Caco-2 (cell line): ENCODE results near the gene CDRT4. TPM values are rescaled to one million over a fixed set of nuclear protein-coding genes. Genes with fewer than 3 reads are reported as not detected.

Experiments used
- BruUV-seq: library from RNA; stranded (reverse); fragments of 400-500 nt; replicated peaks from 2 replicates; lab custom pipeline; 2021; lab: Mats Ljungman, UMichigan
- CTCF ChIA-PET: fragments of 300-600 bp; sonication (Branson Sonifier 250); formaldehyde crosslinking; loops from one replicate; lab custom pipeline; 2022; ENCODE audit warnings: antibody characterized with exemption; lab: Charles Lee
- POLR2A ChIA-PET: fragments of 300-600 bp; sonication (Branson Sonifier 250); formaldehyde crosslinking; loops from one replicate; lab custom pipeline; 2022; ENCODE audit warnings: antibody characterized with exemption; lab: Charles Lee
- DNase-seq, 2 experiments: peaks; one replicate each; pipeline versions ENCODE4 v3.0.0 to v3.0.0-alpha.2; 2020 to 2022
- H3K27me3 ChIP-seq: replicated peaks from 2 replicates; pipeline ENCODE4 v1.6.0; 2011; ENCODE audit warnings: low read length; ENCODE audit not compliant: control insufficient read depth, insufficient read depth
- H3K36me3 ChIP-seq: 2 replicates; pipeline ENCODE4 v1.5.1; 2011; ENCODE audit warnings: low read length; ENCODE audit not compliant: control insufficient read depth, insufficient read depth
- H3K4me1 ChIP-seq: fragments of 250-450 bp; sonication (Bioruptor Pico); 2 replicates; pipeline ENCODE4 v1.5.1; 2020; ENCODE audit warnings: mild to moderate bottlenecking
- H3K4me3 ChIP-seq: 2 replicates; pipeline ENCODE4 v1.5.1; 2011; ENCODE audit warnings: low read depth, mild to moderate bottlenecking, control low read depth, low read length
- H3K9me3 ChIP-seq: fragments of 250-450 bp; sonication (Bioruptor Pico); 2 replicates; pipeline ENCODE4 v1.5.1; 2020; ENCODE audit warnings: mild to moderate bottlenecking, moderate library complexity
- H3K27ac Mint-ChIP-seq: one replicate; pipeline ENCODE4 v1.8.0; 2022; ENCODE audit warnings: mixed read lengths; ENCODE audit not compliant: unreplicated experiment
- H3K27me3 Mint-ChIP-seq: one replicate; pipeline ENCODE4 v1.8.0; 2022; ENCODE audit warnings: mixed read lengths; ENCODE audit not compliant: insufficient read depth, unreplicated experiment
- H3K36me3 Mint-ChIP-seq: one replicate; pipeline ENCODE4 v1.8.0; 2022; ENCODE audit warnings: mild to moderate bottlenecking, mixed read lengths; ENCODE audit not compliant: insufficient read depth, unreplicated experiment
- H3K4me1 Mint-ChIP-seq: one replicate; pipeline ENCODE4 v1.8.0; 2022; ENCODE audit warnings: low read depth, mixed read lengths; ENCODE audit not compliant: unreplicated experiment
- H3K4me3 Mint-ChIP-seq: one replicate; pipeline ENCODE4 v1.8.0; 2022; ENCODE audit warnings: mild to moderate bottlenecking, moderate library complexity, mixed read lengths; ENCODE audit not compliant: unreplicated experiment
- H3K9me3 Mint-ChIP-seq: one replicate; pipeline ENCODE4 v1.8.0; 2022; ENCODE audit warnings: mixed read lengths; ENCODE audit not compliant: unreplicated experiment
- CTCF ChIP-seq, 2 experiments: fragments of 200-600 bp in 1 of 2; IDR thresholded peaks; 1 replicate in 1 of 2; 2 replicates in 1 of 2; pipeline versions ENCODE4 v1.5.1 to v1.8.0; 2011 to 2022; ENCODE audit warnings: antibody characterized with exemption in 1 of 2, control low read depth in 1 of 2, inconsistent platforms in 1 of 2, low read depth in 1 of 2, low read length in 1 of 2, mild to moderate bottlenecking in 1 of 2, moderate library complexity in 1 of 2; ENCODE audit not compliant: insufficient read depth in 1 of 2, severe bottlenecking in 1 of 2, unreplicated experiment in 1 of 2
- intact Hi-C: fragments of 100-400 bp; cut with micrococcal nuclease; formaldehyde crosslinking; loops from one replicate; pipeline ENCODE4 v1.10.0; 2022; ENCODE audit not compliant: unreplicated experiment
- total RNA-seq: library from RNA; stranded (reverse); gene quantifications from 2 replicates; pipeline ENCODE4 v1.2.3, GENCODE V29; 2022

The CDRT4 gene
- total RNA-seq, 1 experiment from 2014 or later = 6.3 TPM

GRCh38 chr17:15398291-15398690, 69.1 kb downstream of the CDRT4 start:
- no TSS peak for BruUV-seq
- H3K27ac Mint-ChIP-seq = no peak overlapping the region
- Histone ChIP-seq H3K4me3 (no peak overlapping the region), H3K4me1 (no peaks in the 10 kb centered on the region), H3K27me3 (no peaks in the 10 kb centered on the region), H3K9me3 (no peaks in the 10 kb centered on the region), H3K36me3 (no peaks in the 10 kb centered on the region)
- DNase-seq = no peak
- CTCF ChIA-PET = no interaction called here
- TF ChIP-seq CTCF (IDR thresholded peaks at IDR 0.05; ENCODE audit: insufficient read depth in 1 of 2, low read depth in 1 of 2, low read length in 1 of 2, severe bottlenecking in 1 of 2, unreplicated experiment in 1 of 2) = no peak
- intact Hi-C loops = no loop called here
- no peaks in the 10 kb centered on the region for H3K36me3 Mint-ChIP-seq
- H3K9me3 Mint-ChIP-seq = no peaks in the 10 kb centered on the region
- POLR2A ChIA-PET = no interaction called here
- no peaks in the 10 kb centered on the region for H3K4me1 Mint-ChIP-seq
- no peak overlapping the region for H3K4me3 Mint-ChIP-seq
- no peaks in the 10 kb centered on the region for H3K27me3 Mint-ChIP-seq

- intact Hi-C loops = no loop called here
- ChIA-PET POLR2A (no interaction called here), CTCF (no interaction called here)
- no peak overlapping the region for H3K4me3 Mint-ChIP-seq
- Histone ChIP-seq H3K4me3 (no peak overlapping the region), H3K36me3 (no peaks in the 10 kb centered on the region), H3K4me1 (no peaks in the 10 kb centered on the region), H3K27me3 (no peaks in the 10 kb centered on the region), H3K9me3 (no peaks in the 10 kb centered on the region)
- no TSS peak for BruUV-seq
- no peaks in the 10 kb centered on the region for H3K36me3 Mint-ChIP-seq
- H3K9me3 Mint-ChIP-seq = no peaks in the 10 kb centered on the region
- no peak overlapping the region for H3K27ac Mint-ChIP-seq
- DNase-seq = no peak
- no peaks in the 10 kb centered on the region for H3K4me1 Mint-ChIP-seq
- no peak for TF ChIP-seq CTCF (IDR thresholded peaks at IDR 0.05; ENCODE audit: insufficient read depth in 1 of 2, low read depth in 1 of 2, low read length in 1 of 2, severe bottlenecking in 1 of 2, unreplicated experiment in 1 of 2)
- H3K27me3 Mint-ChIP-seq = no peaks in the 10 kb centered on the region
Observed at GRCh38 chr17:15397620-15398019, 69.8 kb downstream of the CDRT4 start.

GRCh38 chr17:15395091-15395490, 72.3 kb downstream of the CDRT4 start:
- Mint-ChIP-seq H3K27ac (no peak overlapping the region), H3K4me1 (no peaks in the 10 kb centered on the region), H3K9me3 (no peaks in the 10 kb centered on the region), H3K36me3 (no peaks in the 10 kb centered on the region), H3K27me3 (no peaks in the 10 kb centered on the region), H3K4me3 (no peak overlapping the region)
- ChIA-PET POLR2A (no interaction called here), CTCF (no interaction called here)
- Histone ChIP-seq H3K36me3 (no peaks in the 10 kb centered on the region), H3K9me3 (no peaks in the 10 kb centered on the region), H3K27me3 (no peaks in the 10 kb centered on the region), H3K4me1 (no peaks in the 10 kb centered on the region), H3K4me3 (no peak overlapping the region)
- intact Hi-C loops = no loop called here
- TF ChIP-seq CTCF (IDR thresholded peaks at IDR 0.05; ENCODE audit: insufficient read depth in 1 of 2, low read depth in 1 of 2, low read length in 1 of 2, severe bottlenecking in 1 of 2, unreplicated experiment in 1 of 2) = no peak
- BruUV-seq = no TSS peak
- DNase-seq = no peak
